Measurements from ENCODE around the gene KLRC2.
"Not testable (repeated sequence)": the region's sequence is repeated elsewhere in the genome, so short reads cannot be mapped to it uniquely, and the experiment has no call there.

Gene KLRC2

GRCh38 chr12:10435816-10436215 lies at the start of gene KLRC2:
Gene KLRC2, minus strand, starts transcription at chr12:10436010. Its CDS starts 24 bp downstream, at chr12:10435986.
- in situ Hi-C loops (cut with MboI; ENCODE audit: low sequenced_read_pairs), result not testable (repeated sequence)

DNA sequence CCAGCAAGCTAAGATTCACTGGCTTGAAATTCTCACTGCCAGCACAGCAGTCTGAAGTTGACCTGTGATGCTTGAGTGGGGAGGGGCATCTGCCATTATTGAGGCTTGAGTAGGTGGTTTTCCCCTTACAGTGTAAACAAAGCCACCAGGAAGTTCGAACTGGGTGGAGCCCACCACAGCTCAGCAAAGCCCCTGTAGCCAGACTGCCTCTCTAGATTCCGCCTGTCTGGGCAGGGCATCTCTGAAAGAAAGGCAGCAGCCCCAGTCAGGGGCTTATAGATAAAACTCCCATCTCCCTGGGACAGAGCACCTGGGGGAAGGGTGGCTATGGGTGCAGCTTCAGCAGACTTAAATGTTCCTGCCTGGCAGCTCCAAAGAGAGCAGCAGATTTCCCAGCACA lies 46.1 kb upstream of the KLRC2 start:
- in situ Hi-C loops (cut with MboI; ENCODE audit: low sequenced_read_pairs), result not testable (repeated sequence)

- in situ Hi-C loops (cut with MboI; ENCODE audit: low sequenced_read_pairs), result not testable (repeated sequence)
Observed at GRCh38 chr12:10472808-10473207, 37.0 kb upstream of the KLRC2 start.

GRCh38 chr12:10469701-10470100 lies 33.9 kb upstream of the KLRC2 start:
- in situ Hi-C loops (cut with MboI; ENCODE audit: low sequenced_read_pairs), result no loop called here

- in situ Hi-C loops (cut with MboI; ENCODE audit: low sequenced_read_pairs), result no loop called here
Observed at GRCh38 chr12:10466311-10466710, 30.5 kb upstream of the KLRC2 start.

DNA sequence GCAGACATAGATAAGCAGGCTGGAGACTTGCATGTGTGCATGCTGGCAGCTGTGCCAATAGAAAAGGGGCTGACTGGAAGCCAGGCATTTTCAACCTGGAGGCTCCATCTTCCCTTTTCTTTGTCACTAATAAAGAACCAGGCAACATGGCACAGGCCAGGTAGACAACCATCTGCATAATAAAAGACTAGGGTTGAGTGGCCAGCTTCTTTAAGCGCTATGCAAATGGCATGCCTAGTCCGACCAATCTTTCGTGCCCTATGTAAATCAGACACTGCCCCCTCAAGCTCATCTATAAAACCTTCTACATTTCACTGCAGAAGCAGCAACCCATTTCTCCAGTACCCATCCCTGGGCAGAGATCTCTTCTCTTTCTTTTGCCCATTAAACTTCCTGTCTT lies 21.9 kb upstream of the KLRC2 start:
- in situ Hi-C loops (cut with MboI; ENCODE audit: low sequenced_read_pairs), result no loop called here

GRCh38 chr12:10456856-10457255 lies 21.0 kb upstream of the KLRC2 start:
- in situ Hi-C loops (cut with MboI; ENCODE audit: low sequenced_read_pairs), result no loop called here

GRCh38 chr12:10455766-10456165 lies 20.0 kb upstream of the KLRC2 start:
- in situ Hi-C loops (cut with MboI; ENCODE audit: low sequenced_read_pairs), result no loop called here

DNA sequence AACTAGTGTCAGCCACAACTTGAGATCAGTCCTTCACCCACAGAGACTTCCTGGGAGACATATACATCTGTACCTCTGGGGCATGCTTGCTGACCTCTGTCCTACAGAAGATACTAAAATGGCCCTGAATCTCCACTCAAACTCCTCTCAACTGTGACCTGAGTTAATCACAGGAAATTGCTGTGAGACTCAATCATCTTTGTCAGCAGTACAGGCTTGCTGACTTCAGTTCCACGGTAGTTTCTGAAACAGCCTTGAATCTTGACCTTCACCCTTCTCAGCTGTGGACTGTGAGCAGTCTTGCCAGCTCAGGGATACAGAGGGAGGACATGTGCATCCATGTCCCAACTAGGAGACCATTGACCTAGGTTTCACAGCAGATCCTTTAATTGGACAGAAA lies 18.7 kb upstream of the KLRC2 start:
- in situ Hi-C loops (cut with MboI; ENCODE audit: low sequenced_read_pairs), result no loop called here

GRCh38 chr12:10453156-10453555 lies 17.3 kb upstream of the KLRC2 start, which contains the start of gene KLRC1:
Gene KLRC1, minus strand, starts transcription at chr12:10453377. Its CDS starts 2,221 bp downstream, at chr12:10451156.
- in situ Hi-C loops (cut with MboI; ENCODE audit: low sequenced_read_pairs), result no loop called here

DNA sequence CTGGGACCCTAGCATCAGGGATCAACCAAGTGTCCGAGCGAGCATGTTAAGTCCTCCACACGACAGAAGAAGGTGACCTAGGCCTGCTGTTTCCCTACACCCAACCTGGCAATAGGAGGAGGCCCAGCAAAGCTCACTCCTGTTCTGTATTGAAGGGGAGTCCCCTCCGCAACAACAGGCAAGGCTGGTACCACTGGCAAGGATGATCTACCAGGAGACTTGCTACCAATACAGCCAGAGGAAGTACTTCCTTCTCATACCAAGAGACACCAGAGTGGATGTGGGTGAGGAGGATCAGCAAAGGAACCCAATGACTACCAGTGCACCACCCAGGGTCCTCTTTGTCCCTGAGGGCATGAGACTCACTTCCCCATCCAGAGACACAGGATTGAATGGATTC lies 12.4 kb upstream of the KLRC2 start:
- in situ Hi-C loops (cut with MboI; ENCODE audit: low sequenced_read_pairs), result no loop called here

DNA sequence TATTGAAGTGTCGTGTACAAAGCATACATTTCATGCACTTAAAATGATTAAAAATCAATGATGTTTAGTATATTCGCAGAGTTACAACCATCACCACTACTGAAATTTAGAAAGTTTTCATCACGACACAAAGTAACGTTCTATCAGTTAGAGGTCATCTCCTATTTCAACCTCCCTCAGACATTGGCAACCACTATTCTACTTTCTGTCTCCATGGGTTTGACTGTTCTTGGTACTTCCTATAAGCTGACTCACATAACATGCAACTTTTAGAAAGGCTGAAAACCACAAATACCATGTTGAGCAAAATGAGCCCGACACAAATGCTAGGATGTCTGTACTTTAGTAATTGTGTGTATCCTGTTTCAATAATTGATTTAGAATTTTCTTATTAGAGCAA lies 10.2 kb upstream of the KLRC2 start:
- in situ Hi-C loops (cut with MboI; ENCODE audit: low sequenced_read_pairs), result not testable (repeated sequence)

DNA sequence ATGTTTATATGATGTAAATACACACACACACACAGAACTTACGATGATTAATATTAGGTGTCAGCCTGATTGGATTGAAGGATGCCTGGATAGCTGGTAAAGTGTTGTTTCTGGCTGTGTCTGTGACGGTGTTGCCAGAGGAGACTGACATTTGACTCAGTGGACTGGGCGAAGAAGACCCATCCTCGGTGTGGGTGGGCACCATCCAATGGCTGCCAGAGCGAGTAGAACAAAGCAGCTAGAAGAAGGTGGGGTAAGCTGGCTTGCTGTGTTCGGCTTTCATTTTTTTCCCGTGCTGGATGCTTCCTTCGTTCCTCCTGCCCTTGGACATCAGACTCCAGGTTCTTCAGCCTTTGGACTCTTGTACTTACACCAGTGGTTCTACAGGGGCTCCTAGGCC lies 5.3 kb upstream of the KLRC2 start:
- in situ Hi-C loops (cut with MboI; ENCODE audit: low sequenced_read_pairs), result not testable (repeated sequence)

GRCh38 chr12:10439608-10440274 lies 3.9 kb upstream of the KLRC2 start:
- in situ Hi-C loops (cut with MboI; ENCODE audit: low sequenced_read_pairs), result not testable (repeated sequence)

DNA sequence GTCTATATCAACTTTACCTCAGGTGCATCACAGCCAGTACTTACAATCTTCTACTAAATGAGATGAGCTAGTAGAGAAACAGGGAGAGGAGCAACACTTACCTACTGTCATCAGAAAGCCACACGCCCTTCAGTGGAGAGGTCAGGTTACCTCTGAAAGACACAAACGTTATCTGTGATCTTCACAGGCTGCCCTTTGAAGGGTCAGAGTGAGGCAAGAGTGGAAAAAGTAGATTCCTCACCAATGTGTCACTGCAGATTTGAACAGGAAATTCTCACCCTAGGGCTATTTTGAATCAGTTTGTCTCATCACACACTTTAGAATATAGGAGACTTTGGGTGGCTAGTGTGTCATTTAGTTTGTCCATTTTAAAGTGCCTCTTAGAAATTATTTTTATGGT lies 1.8 kb upstream of the KLRC2 start:
- in situ Hi-C loops (cut with MboI; ENCODE audit: low sequenced_read_pairs), result not testable (repeated sequence)

DNA sequence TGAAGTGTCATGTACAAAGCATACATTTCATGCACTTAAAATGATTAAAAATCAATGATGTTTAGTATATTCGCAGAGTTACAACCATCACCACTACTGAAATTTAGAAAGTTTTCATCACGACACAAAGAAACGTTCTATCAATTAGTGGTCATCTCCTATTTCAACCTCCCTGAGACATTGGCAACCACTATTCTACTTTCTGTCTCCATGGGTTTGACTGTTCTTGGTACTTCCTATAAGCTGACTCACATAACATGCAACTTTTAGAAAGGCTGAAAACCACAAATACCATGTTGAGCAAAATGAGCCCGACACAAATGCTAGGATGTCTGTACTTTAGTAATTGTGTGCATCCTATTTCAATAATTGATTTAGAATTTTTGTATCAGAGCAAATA lies 5.2 kb downstream of the KLRC2 start:
- in situ Hi-C loops (cut with MboI; ENCODE audit: low sequenced_read_pairs), result not testable (repeated sequence)

DNA sequence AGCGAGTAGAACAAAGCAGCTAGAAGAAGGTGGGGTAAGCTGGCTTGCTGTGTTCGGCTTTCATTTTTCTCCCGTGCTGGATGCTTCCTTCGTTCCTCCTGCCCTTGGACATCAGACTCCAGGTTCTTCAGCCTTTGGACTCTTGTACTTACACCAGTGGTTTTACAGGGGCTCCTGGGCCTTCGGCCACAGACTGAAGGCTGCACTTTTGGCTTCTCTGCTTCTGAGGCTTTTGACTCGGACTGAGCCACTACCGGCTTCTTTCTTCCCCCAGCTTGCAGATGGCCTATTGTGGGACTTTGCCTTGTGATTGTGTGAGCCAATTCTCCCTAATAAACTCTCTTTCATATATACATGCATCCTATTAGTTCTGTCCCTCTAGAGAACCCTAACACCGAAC lies 9.9 kb downstream of the KLRC2 start:
- in situ Hi-C loops (cut with MboI; ENCODE audit: low sequenced_read_pairs), result not testable (repeated sequence)

DNA sequence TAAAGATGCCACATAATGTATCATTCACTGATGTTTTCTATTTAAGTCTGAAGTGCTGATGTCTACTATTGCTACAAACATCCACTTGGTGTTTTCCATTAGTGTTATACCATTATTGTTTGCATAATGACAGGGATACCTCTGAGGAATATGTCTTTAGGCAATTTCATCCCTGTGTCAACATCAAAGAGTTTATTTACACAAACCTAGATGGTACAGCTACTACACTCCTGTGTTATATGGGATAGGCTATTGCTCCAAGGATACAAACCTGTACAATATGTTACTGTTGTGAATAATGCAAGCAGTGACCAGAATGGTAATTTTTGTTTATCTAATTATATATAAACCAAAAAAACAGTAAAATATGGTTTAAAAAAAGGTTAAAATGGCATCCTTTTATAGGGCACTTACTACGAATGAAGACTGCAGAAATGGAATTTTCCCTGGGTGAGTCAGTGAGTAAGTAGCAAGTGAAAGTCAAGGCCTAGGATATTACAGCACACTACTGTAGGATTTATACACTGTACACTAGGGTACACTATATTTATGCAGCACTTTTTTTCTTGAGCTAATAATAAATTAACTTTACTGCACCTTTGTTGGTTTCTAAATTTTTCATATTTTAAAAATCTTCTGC lies 11.4 kb downstream of the KLRC2 start:
- in situ Hi-C loops (cut with MboI; ENCODE audit: low sequenced_read_pairs), result not testable (repeated sequence)

GRCh38 chr12:10422159-10422558 lies 13.7 kb downstream of the KLRC2 start:
- in situ Hi-C loops (cut with MboI; ENCODE audit: low sequenced_read_pairs), result not testable (repeated sequence)

DNA sequence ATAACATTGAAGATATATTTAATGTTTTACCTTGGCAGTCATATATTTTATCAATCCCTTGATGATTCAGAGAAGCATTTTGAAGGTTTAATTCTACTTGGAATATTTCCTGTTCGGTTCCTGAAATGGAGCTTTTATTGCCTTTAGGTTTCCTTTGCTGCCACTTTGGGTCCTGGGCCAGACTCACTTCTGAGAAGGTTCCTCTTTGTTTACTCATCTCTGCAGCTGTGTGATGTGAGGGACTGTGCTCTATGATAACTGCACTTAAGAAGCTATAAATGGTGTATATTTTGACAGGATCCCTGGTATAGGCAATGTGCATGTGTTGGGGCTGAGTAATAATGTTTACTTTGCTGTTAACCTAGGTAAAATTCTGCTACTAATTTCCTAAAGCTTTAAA lies 15.5 kb downstream of the KLRC2 start, which contains the start of gene KLRC3:
Gene KLRC3, minus strand, starts transcription at position 262 of the 400 bp plus-strand sequence. Its CDS starts 45 bp downstream, at position 217.
- in situ Hi-C loops (cut with MboI; ENCODE audit: low sequenced_read_pairs), result not testable (repeated sequence)

- in situ Hi-C loops (cut with MboI; ENCODE audit: low sequenced_read_pairs), result no loop called here
Observed at GRCh38 chr12:10409392-10409791, 26.4 kb downstream of the KLRC2 start, which contains the start of gene KLRC4. Gene KLRC4, minus strand, starts transcription at chr12:10409757. Its CDS starts 182 bp downstream, at chr12:10409575.

GRCh38 chr12:10408842-10409241 lies 27.0 kb downstream of the KLRC2 start:
- in situ Hi-C loops (cut with MboI; ENCODE audit: low sequenced_read_pairs), result no loop called here

All from HL-60/S4 treated with retinoic acid at 250 ng/mL for 4 days and 3 days (cell line).